H9 (cell line): ENCODE results near the gene TRPV4. TPM values are rescaled to one million over a fixed set of nuclear protein-coding genes. Genes with fewer than 3 reads are reported as not detected.

Experiments
- DNase-seq: peaks from one replicate; pipeline ENCODE4 v3.0.0-alpha.2; 2017
- H2AFZ ChIP-seq: one replicate; pipeline ENCODE4 v1.6.1; 2013; ENCODE audit warnings: mild to moderate bottlenecking, low read length, control low read depth, moderate library complexity
- H2AK5ac ChIP-seq: 2 replicates; pipeline ENCODE4 v1.6.1; 2013; ENCODE audit warnings: low read length, control low read depth, mixed read lengths; ENCODE audit not compliant: insufficient read length
- H2BK120ac ChIP-seq: one replicate; pipeline ENCODE4 v1.6.1; 2013; ENCODE audit warnings: low read depth, mild to moderate bottlenecking, low read length, control low read depth, inconsistent platforms; ENCODE audit not compliant: poor library complexity, severe bottlenecking
- H2BK12ac ChIP-seq: 2 replicates; pipeline ENCODE4 v1.6.1; 2013; ENCODE audit warnings: low read length, control low read depth, mixed read lengths, low read depth; ENCODE audit not compliant: insufficient read length
- H2BK15ac ChIP-seq: 2 replicates; pipeline ENCODE4 v1.6.1; 2013; ENCODE audit warnings: low read depth, low read length, control low read depth
- H2BK20ac ChIP-seq: one replicate; pipeline ENCODE4 v1.6.1; 2013; ENCODE audit warnings: low read depth, mild to moderate bottlenecking, low read length, control low read depth, inconsistent platforms; ENCODE audit not compliant: poor library complexity, severe bottlenecking
- H2BK5ac ChIP-seq: 2 replicates; pipeline ENCODE4 v1.6.1; 2013; ENCODE audit warnings: low read length, control low read depth, mixed read lengths; ENCODE audit not compliant: insufficient read length
- H3K14ac ChIP-seq: 2 replicates; pipeline ENCODE4 v1.6.1; 2013; ENCODE audit warnings: low read length, control low read depth; ENCODE audit not compliant: insufficient read depth
- H3K18ac ChIP-seq: 2 replicates; pipeline ENCODE4 v1.6.1; 2013; ENCODE audit warnings: low read depth, mild to moderate bottlenecking, mixed read lengths, low read length, control low read depth; ENCODE audit not compliant: insufficient read length
- H3K23ac ChIP-seq: 2 replicates; pipeline ENCODE4 v1.6.1; 2013; ENCODE audit warnings: low read length, control low read depth, mixed read lengths, low read depth; ENCODE audit not compliant: insufficient read length
- H3K23me2 ChIP-seq: 2 replicates; pipeline ENCODE4 v1.6.1; 2013; ENCODE audit warnings: low read depth, mild to moderate bottlenecking, mixed read lengths, low read length, control low read depth; ENCODE audit not compliant: insufficient read length, poor library complexity, severe bottlenecking
- H3K27ac ChIP-seq: 2 replicates; pipeline ENCODE4 v1.5.1; 2013; ENCODE audit warnings: low read length, control low read depth, mixed read lengths, low read depth; ENCODE audit not compliant: insufficient read length
- H3K27me3 ChIP-seq: 2 replicates; pipeline ENCODE4 v1.6.1; 2013; ENCODE audit warnings: low read length, control low read depth, inconsistent platforms; ENCODE audit not compliant: insufficient read depth
- H3K4ac ChIP-seq: 2 replicates; pipeline ENCODE4 v1.6.1; 2013; ENCODE audit warnings: low read depth, mild to moderate bottlenecking, control low read depth, inconsistent platforms, low read length, moderate library complexity
- H3K4me1 ChIP-seq: 2 replicates; pipeline ENCODE4 v1.6.1; 2013; ENCODE audit warnings: low read length, control low read depth, inconsistent platforms; ENCODE audit not compliant: insufficient read depth
- H3K4me2 ChIP-seq: 2 replicates; pipeline ENCODE4 v1.6.1; 2013; ENCODE audit warnings: low read length, control low read depth, mixed read lengths; ENCODE audit not compliant: insufficient read length, insufficient read depth
- H3K56ac ChIP-seq: 2 replicates; pipeline ENCODE4 v1.6.1; 2013; ENCODE audit warnings: low read depth, mild to moderate bottlenecking, mixed read lengths, low read length, control low read depth; ENCODE audit not compliant: insufficient read length
- H3K79me1 ChIP-seq: 2 replicates; pipeline ENCODE4 v1.6.1; 2013; ENCODE audit warnings: low read depth, mild to moderate bottlenecking, moderate library complexity, low read length, control low read depth, inconsistent platforms; ENCODE audit not compliant: insufficient read depth, poor library complexity, severe bottlenecking
- H3K79me2 ChIP-seq: 2 replicates; pipeline ENCODE4 v1.6.1; 2013; ENCODE audit warnings: low read length, control low read depth, inconsistent platforms; ENCODE audit not compliant: insufficient read depth
- H3K9ac ChIP-seq: 2 replicates; pipeline ENCODE4 v1.6.1; 2013; ENCODE audit warnings: low read length, control low read depth, mixed read lengths; ENCODE audit not compliant: insufficient read length; ENCODE audit errors: extremely low read depth
- H3K9me3 ChIP-seq: one replicate; pipeline ENCODE4 v1.6.1; 2013; ENCODE audit warnings: low read depth, low read length, inconsistent platforms; ENCODE audit not compliant: control insufficient read depth
- H3T11ph ChIP-seq: one replicate; pipeline ENCODE4 v1.6.1; 2013; ENCODE audit warnings: mild to moderate bottlenecking, low read length, control low read depth, inconsistent platforms
- H4K20me1 ChIP-seq: one replicate; pipeline ENCODE4 v1.6.1; 2013; ENCODE audit not compliant: control insufficient read depth, insufficient read length, insufficient read depth
- H4K5ac ChIP-seq: 2 replicates; pipeline ENCODE4 v1.6.1; 2013; ENCODE audit warnings: low read depth, mild to moderate bottlenecking, mixed read lengths, low read length, control low read depth; ENCODE audit not compliant: insufficient read length
- H4K8ac ChIP-seq: replicated peaks from 2 replicates; pipeline ENCODE4 v1.6.1; 2013; ENCODE audit warnings: low read length, control low read depth, mixed read lengths, low read depth; ENCODE audit not compliant: insufficient read length
- H4K91ac ChIP-seq: 2 replicates; pipeline ENCODE4 v1.6.1; 2013; ENCODE audit warnings: low read depth, mild to moderate bottlenecking, moderate library complexity, mixed read lengths, low read length, control low read depth; ENCODE audit not compliant: insufficient read length
- H3K27ac Mint-ChIP-seq, 3 experiments: 2 replicates in 2 of 3; 3 replicates in 1 of 3; pipeline ENCODE4 v1.8.0; 2020 to 2021; ENCODE audit warnings: mixed read lengths in 3 of 3, mild to moderate bottlenecking in 1 of 3, moderate library complexity in 1 of 3
- H3K27me3 Mint-ChIP-seq: 2 replicates; pipeline ENCODE4 v1.8.0; 2021; ENCODE audit warnings: low read depth, mild to moderate bottlenecking, moderate library complexity, mixed read lengths
- H3K36me3 Mint-ChIP-seq, 3 experiments: 2 replicates in 2 of 3; 3 replicates in 1 of 3; pipeline ENCODE4 v1.8.0; 2020 to 2021; ENCODE audit warnings: low read depth in 3 of 3, mixed read lengths in 3 of 3; ENCODE audit not compliant: insufficient read depth in 1 of 3
- H3K4me1 Mint-ChIP-seq, 2 experiments: 2 replicates each; pipeline ENCODE4 v1.8.0; 2020; ENCODE audit warnings: mixed read lengths in 2 of 2
- H3K4me3 Mint-ChIP-seq, 2 experiments: 2 replicates in 1 of 2; 3 replicates in 1 of 2; pipeline ENCODE4 v1.8.0; 2020 to 2021; ENCODE audit warnings: mild to moderate bottlenecking in 2 of 2, mixed read lengths in 2 of 2, moderate library complexity in 1 of 2
- H3K9me3 Mint-ChIP-seq, 2 experiments: 2 replicates in 1 of 2; 3 replicates in 1 of 2; pipeline ENCODE4 v1.8.0; 2020; ENCODE audit warnings: mild to moderate bottlenecking in 2 of 2, mixed read lengths in 2 of 2, moderate library complexity in 1 of 2
- CTCF ChIP-seq: fragments of 200-600 bp; sonication (generic); conservative IDR thresholded peaks from 3 replicates; pipeline ENCODE4 v1.8.0; 2021; ENCODE audit warnings: antibody characterized with exemption, mild to moderate bottlenecking
- WGBS: extraction: QIAGEN DNeasy Blood & Tissue Kit; methylation state at CpG from one replicate; pipeline ENCODE4 v1.1.7; 2013; ENCODE audit warnings: missing lambda C conversion rate, low lambda C conversion rate, mixed read lengths; ENCODE audit not compliant: insufficient read length; ENCODE audit errors: extremely low coverage; 5-methylcytosine and 5-hydroxymethylcytosine counted together
- total RNA-seq: library from RNA; stranded (reverse); gene quantifications from 2 replicates; pipeline ENCODE4 v1.2.1, GENCODE V29; 2021

TRPV4 gene
- total RNA-seq, 1 experiment from 2014 or later, result 4.9 TPM

- Histone ChIP-seq H3K27ac (no peak overlapping the region), H3K4ac (no peak overlapping the region), H2AFZ (no peak overlapping the region), H3K9ac (no peak overlapping the region), H3K4me1 (peaks cover 3% of the 10 kb centered on the region), H3K18ac (no peak overlapping the region), H2BK5ac (no peak overlapping the region), H3T11ph (no peak overlapping the region), H3K27me3 (no peaks in the 10 kb centered on the region), H3K79me2 (peaks cover 8% of the 10 kb centered on the region; the same call in 1 of the 2 replicates), H2AK5ac (no peak overlapping the region), H2BK15ac (no peak overlapping the region), H2BK12ac (no peak overlapping the region), H3K23me2 (peaks cover 8% of the 10 kb centered on the region), H3K9me3 (no peaks in the 10 kb centered on the region), H3K23ac (no peak overlapping the region), H2BK120ac (no peak overlapping the region), H4K5ac (no peak overlapping the region), H2BK20ac (no peak overlapping the region), H3K56ac (no peak overlapping the region), H4K8ac (no peak overlapping the region), H3K4me2 (no peak overlapping the region), H4K20me1 (no peaks in the 10 kb centered on the region), H4K91ac (no peak overlapping the region), H3K14ac (no peak overlapping the region), H3K79me1 (peaks cover 2% of the 10 kb centered on the region)
- DNase-seq, result no peak
- Mint-ChIP-seq H3K9me3 (no peaks in the 10 kb centered on the region; a peak in 1 of 5 replicates), H3K36me3 (no peaks in the 10 kb centered on the region; a peak in 2 of 7 replicates), H3K4me1 (peaks cover 29 to 30% of the 10 kb centered on the region in 2 experiments), H3K4me3 (no peak overlapping the region), H3K27ac (no peak overlapping the region), H3K27me3 (peaks cover 4% of the 10 kb centered on the region)
- no CpG with 5 or more reads among the region's 6 CpGs for WGBS
- no peak for TF ChIP-seq CTCF
Measured at GRCh38 chr12:109875572-109876131, 42.5 kb upstream of the TRPV4 start.
